ENCODE data around the gene EGLN1.

DNA sequence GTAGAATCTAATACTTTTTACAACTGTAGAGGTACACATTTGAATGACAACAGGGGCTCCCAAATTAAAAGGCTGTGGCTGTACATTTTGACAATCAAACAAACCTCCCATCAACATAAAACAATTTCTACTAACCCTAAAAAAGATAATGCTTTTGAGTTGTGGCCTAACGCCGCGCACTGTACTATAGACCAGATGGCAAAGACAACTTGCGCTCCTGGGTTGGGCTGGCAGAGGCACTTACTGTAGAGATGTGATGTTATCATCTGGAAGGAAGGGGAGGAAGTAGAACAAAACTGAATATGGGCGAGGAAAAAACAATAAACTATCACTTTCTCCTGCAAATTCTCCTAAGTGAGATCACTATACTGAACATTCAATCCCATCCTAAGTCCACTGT is 57.9 kb downstream of the EGLN1 start:
- TF ChIP-seq CTCF (conservative IDR thresholded peaks at IDR 0.05; ENCODE audit: low read depth in 2 of 2) (no peak), REST (IDR thresholded peaks at IDR 0.05; ENCODE audit: unreplicated experiment) (no peak), CREB1 (CRISPR knock-in tag; IDR thresholded peaks at IDR 0.05; ENCODE audit: low read depth) (no peak), EZH2phosphoT487 (IDR thresholded peaks at IDR 0.05; ENCODE audit: unreplicated experiment) (no peak), POLR2AphosphoS5 (IDR thresholded peaks at IDR 0.05; ENCODE audit: low read depth) (no peak), EZH2 (IDR thresholded peaks at IDR 0.05; ENCODE audit: low read depth, unreplicated experiment) (no peak)
